Measurements from ENCODE around the gene C9orf72.
A peak's percentile ranks its signal among the peaks of the same experiment; 100 is the strongest.

C9orf72 gene

GRCh38 chr9:27564670-27565069 is 8.6 kb downstream of the C9orf72 start:
- no peak for DNase-seq
- TF ChIP-seq POLR2A (IDR thresholded peaks at IDR 0.05; ENCODE audit: low read length), result no peak
- TF ChIP-seq GATA1 (IDR thresholded peaks at IDR 0.05; ENCODE audit: low read depth, low read length), result no peak

DNA sequence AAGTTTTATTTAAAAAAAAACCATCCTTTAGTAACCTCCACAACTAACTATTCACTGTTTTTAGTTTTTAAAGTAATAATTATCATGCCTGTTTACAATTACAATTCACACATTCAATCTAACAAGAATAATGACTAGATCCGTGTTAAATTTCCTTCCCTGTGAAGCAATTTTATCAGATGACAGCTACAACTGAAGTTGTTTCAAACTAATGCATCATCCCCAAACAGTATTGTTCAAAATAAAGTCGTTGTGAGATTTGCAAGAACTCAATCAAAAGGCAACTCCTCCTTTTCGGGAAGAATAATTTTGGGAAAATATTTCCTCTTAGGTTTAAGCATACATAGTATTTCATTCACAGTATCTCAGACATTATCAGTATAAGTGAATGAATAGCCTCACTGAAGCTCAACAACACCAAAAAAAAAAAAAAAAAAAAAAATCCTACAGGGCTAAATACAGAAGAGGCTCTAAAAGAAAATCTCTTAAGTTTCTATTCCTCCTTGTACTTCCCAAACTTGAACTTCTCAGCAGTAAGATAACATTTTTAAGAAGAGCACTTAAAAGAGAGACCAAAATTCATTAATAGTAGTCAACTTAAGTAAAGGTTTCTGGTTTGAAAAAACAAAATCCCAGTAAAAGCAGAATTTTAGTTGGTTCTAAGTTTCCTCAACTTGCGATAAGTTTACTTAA is 9.4 kb downstream of the C9orf72 start:
- DNase-seq, result no peak
- TF ChIP-seq POLR2A (IDR thresholded peaks at IDR 0.05; ENCODE audit: low read length) (no peak), GATA1 (IDR thresholded peaks at IDR 0.05; ENCODE audit: low read depth, low read length) (no peak)

GRCh38 chr9:27561685-27562084 is 11.6 kb downstream of the C9orf72 start:
- no peak for DNase-seq
- no peak for TF ChIP-seq GATA1 (IDR thresholded peaks at IDR 0.05; ENCODE audit: low read depth, low read length)
- no peak for TF ChIP-seq POLR2A (IDR thresholded peaks at IDR 0.05; ENCODE audit: low read length)

GRCh38 chr9:27560457-27560856 is 12.8 kb downstream of the C9orf72 start:
- no peak for TF ChIP-seq POLR2A (IDR thresholded peaks at IDR 0.05; ENCODE audit: low read length)
- no peak for DNase-seq

DNA sequence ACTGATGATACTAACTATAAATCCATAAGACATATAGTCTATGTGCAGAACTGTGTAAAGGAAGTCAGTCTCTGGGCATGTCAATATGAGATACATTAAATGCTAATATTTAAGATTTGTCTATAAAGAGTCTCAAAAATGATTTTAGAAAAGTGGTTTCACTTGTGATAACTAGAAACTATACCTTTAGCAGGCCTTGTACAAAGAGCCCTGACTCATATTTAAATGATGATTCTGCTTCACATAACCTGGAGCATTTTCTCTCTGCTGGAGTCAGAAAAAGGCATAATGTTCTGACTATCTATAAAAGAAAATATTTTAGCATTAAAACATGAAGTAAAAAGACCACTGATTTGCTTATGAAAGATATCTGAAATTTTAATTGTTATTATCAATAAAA is 15.0 kb downstream of the C9orf72 start:
- TF ChIP-seq GATA1 (IDR thresholded peaks at IDR 0.05; ENCODE audit: low read depth, low read length), result no peak
- no peak for TF ChIP-seq POLR2A (IDR thresholded peaks at IDR 0.05; ENCODE audit: low read length)
- no peak for DNase-seq

- TF ChIP-seq POLR2A (IDR thresholded peaks at IDR 0.05; ENCODE audit: low read length), result no peak
- TF ChIP-seq GATA1 (IDR thresholded peaks at IDR 0.05; ENCODE audit: low read depth, low read length), result no peak
- DNase-seq, result no peak
These were observed 16.8 kb downstream of the C9orf72 start for GRCh38 chr9:27556470-27556869.

GRCh38 chr9:27554712-27555111 is 18.6 kb downstream of the C9orf72 start:
- DNase-seq, result no peak
- TF ChIP-seq GATA1 (IDR thresholded peaks at IDR 0.05; ENCODE audit: low read depth, low read length) (no peak), POLR2A (IDR thresholded peaks at IDR 0.05; ENCODE audit: low read length) (no peak)

GRCh38 chr9:27549196-27549755 is 24.0 kb downstream of the C9orf72 start:
- no peak for DNase-seq
- TF ChIP-seq GATA1 (IDR thresholded peaks at IDR 0.05; ENCODE audit: low read depth, low read length) (no peak), POLR2A (IDR thresholded peaks at IDR 0.05; ENCODE audit: low read length) (no peak)

DNA sequence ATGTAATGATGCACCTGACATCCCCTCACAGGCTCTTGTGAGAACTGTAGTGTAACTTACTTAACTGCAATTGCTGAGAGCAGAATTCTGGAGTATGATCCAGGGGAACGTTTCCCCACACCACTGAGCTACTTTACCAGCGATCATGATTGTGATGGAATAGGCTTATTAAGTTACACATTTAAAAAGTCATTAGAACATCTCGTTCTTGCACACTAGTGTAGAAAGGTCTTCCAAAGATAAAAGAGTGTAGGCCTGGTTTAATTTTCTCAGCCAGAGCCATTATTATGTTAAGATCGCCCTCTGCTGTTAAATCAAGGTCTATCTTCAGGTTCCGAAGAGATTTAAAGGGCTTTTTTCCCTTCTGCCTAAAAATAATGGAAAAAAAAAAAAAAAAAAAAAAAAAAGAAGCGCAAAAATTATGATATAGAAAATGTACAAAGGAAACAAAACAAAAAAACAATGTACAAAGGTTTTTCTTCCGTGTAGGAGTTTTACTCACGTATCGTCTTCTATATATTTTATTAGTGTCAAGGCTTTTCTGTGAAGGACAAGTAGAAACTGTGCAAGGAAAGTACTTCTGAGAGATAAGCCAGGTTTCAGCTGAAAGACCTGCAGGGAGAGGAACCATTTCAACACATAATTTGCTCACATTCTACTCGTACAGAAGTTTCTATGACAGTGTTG is 25.1 kb downstream of the C9orf72 start:
- TF ChIP-seq POLR2A (IDR thresholded peaks at IDR 0.05; ENCODE audit: low read length), result no peak
- no peak for TF ChIP-seq GATA1 (IDR thresholded peaks at IDR 0.05; ENCODE audit: low read depth, low read length)
- peak; percentile 48 to 49 for DNase-seq

DNA sequence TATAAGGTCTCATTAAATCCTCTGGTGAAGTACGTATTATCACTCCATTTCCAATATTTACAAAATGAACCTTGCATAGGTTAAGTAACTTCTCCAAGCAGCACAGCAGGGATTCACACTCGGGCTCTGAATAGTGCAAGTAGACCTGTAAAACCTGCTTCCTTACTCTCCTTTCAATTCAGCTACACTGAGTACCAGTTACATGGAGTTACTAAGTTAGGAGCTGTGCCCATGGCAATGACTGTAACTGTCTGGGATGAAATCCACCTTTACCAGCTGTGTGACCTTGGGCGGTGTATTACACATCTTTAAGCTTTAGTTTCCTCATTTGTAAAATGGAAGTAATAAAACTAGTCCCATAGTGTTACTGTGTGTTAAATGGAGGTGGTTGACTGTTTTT is 27.8 kb downstream of the C9orf72 start:
- no peak for DNase-seq
- TF ChIP-seq POLR2A (IDR thresholded peaks at IDR 0.05; ENCODE audit: low read length) (no peak), GATA1 (IDR thresholded peaks at IDR 0.05; ENCODE audit: low read depth, low read length) (no peak)

DNA sequence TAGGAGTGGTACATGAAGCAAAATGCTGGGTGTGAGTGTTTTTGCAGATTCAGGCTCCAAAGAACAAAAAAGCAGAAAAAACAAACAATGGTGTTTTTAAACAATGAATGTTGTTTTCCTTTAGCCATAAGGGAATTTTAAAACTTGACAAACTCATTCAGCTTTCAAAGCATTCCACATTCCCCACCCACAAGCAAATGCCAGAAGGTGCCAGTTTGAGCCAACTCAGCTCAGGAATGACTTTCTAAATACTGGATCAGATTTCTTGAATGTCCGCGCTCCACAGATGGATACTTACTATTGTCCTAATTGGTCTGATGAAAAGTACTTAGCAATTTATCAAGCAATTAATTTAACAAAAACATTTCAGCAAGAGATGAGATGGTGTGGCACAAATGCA is 30.8 kb downstream of the C9orf72 start:
- no peak for DNase-seq
- TF ChIP-seq POLR2A (IDR thresholded peaks at IDR 0.05; ENCODE audit: low read length) (no peak), GATA1 (IDR thresholded peaks at IDR 0.05; ENCODE audit: low read depth, low read length) (no peak)

DNA sequence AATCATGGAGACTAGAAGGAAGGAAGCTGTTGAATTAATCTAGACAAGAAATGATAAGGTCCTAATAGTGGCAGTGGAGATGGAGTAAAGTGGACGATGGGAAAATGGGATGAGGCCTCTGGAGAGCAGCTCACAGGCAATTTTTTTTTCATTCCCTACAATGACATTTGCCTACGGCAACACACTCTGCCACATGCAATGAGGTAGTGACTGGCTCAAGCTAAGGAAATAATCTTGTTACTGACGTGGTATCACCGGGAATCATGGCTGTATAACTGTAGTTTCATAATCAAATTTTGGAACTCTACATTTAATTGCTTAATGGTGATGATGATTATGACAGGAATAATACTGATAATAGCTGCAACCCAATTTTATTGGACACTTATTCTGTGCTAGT is 31.5 kb downstream of the C9orf72 start:
- no peak for DNase-seq
- TF ChIP-seq GATA1 (IDR thresholded peaks at IDR 0.05; ENCODE audit: low read depth, low read length) (no peak), POLR2A (IDR thresholded peaks at IDR 0.05; ENCODE audit: low read length) (no peak)

DNA sequence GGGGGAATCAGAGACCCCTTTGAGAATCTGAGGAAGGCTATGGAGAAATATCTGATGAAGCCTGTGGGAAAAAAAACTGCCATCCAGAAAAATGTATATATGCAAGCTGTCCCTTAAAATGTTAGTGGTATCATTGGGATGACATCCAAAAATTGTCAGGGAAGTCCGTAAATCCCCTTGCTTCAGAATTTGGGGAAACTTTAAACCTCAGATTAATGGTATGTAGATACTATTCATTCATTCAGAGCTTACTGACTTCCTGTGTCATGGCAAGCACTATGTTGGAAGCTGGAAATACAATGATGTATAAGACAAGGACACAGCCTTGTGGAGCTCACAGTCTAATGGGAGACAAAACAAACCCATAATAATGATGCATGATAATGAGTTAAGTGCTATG is 32.8 kb downstream of the C9orf72 start:
- no peak for TF ChIP-seq GATA1 (IDR thresholded peaks at IDR 0.05; ENCODE audit: low read depth, low read length)
- TF ChIP-seq POLR2A (IDR thresholded peaks at IDR 0.05; ENCODE audit: low read length), result no peak
- no peak for DNase-seq

- DNase-seq, result no peak
- TF ChIP-seq GATA1 (IDR thresholded peaks at IDR 0.05; ENCODE audit: low read depth, low read length), result no peak
These were observed 33.5 kb downstream of the C9orf72 start for GRCh38 chr9:27539479-27540441.
